KMS-11 (cell line): Measurements from ENCODE around the gene PPP1R2.

Experiments used
- H2AFZ ChIP-seq: fragments of 200-600 bp; sonication (generic); 2 replicates; pipeline ENCODE4 v1.6.1; 2016; ENCODE audit warnings: antibody characterized with exemption, mixed run types, low read depth
- H3K27ac ChIP-seq: fragments of 200-600 bp; sonication (generic); 2 replicates; pipeline ENCODE4 v1.6.1; 2016; ENCODE audit warnings: mild to moderate bottlenecking, mixed run types
- H3K27me3 ChIP-seq: fragments of 200-600 bp; sonication (generic); 2 replicates; pipeline ENCODE4 v1.6.1; 2017; ENCODE audit warnings: mild to moderate bottlenecking, low read depth, mixed run types, moderate library complexity; ENCODE audit not compliant: insufficient read depth
- H3K36me3 ChIP-seq: fragments of 200-600 bp; sonication (generic); 2 replicates; pipeline ENCODE4 v1.6.1; 2017; ENCODE audit warnings: mild to moderate bottlenecking, mixed run types; ENCODE audit not compliant: insufficient read depth
- H3K4me1 ChIP-seq: fragments of 200-600 bp; sonication (generic); 2 replicates; pipeline ENCODE4 v1.6.1; 2016; ENCODE audit warnings: mild to moderate bottlenecking, low read depth, mixed run types; ENCODE audit not compliant: poor library complexity, severe bottlenecking
- H3K4me2 ChIP-seq: fragments of 200-600 bp; sonication (generic); 2 replicates; pipeline ENCODE4 v1.7.0; 2016; ENCODE audit warnings: mild to moderate bottlenecking, mixed run types
- H3K4me3 ChIP-seq: fragments of 200-600 bp; sonication (generic); IDR thresholded peaks from 2 replicates; pipeline ENCODE4 v1.6.1; 2017; ENCODE audit warnings: low read depth, low read length, mixed read lengths; ENCODE audit not compliant: insufficient read depth
- H3K79me2 ChIP-seq: fragments of 200-600 bp; sonication (generic); 2 replicates; pipeline ENCODE4 v1.6.1; 2016; ENCODE audit warnings: low read depth, mixed run types; ENCODE audit not compliant: insufficient read depth
- H3K9ac ChIP-seq: fragments of 200-600 bp; sonication (generic); 2 replicates; pipeline ENCODE4 v1.6.1; 2016; ENCODE audit warnings: mild to moderate bottlenecking, mixed run types
- H4K20me1 ChIP-seq: fragments of 200-600 bp; sonication (generic); 2 replicates; pipeline ENCODE4 v1.6.1; 2016; ENCODE audit warnings: mild to moderate bottlenecking, mixed run types; ENCODE audit not compliant: insufficient read depth
- TF ChIP-seq, protein P1 (sequence below): fragments of 200-600 bp; sonication (generic); conservative IDR thresholded peaks from 2 replicates; pipeline ENCODE4 v1.6.1; 2017; ENCODE audit warnings: low read depth, mild to moderate bottlenecking, antibody characterized with exemption, low read length, moderate library complexity, mixed read lengths

PPP1R2 gene

GRCh38 chr3:195570912-195571311, 27.8 kb upstream of the PPP1R2 start:
- no peak overlapping the region for H3K27ac ChIP-seq
- no peak overlapping the region for H3K4me3 ChIP-seq
- no peaks in the 10 kb centered on the region for H4K20me1 ChIP-seq
- TF ChIP-seq, protein P1, sequence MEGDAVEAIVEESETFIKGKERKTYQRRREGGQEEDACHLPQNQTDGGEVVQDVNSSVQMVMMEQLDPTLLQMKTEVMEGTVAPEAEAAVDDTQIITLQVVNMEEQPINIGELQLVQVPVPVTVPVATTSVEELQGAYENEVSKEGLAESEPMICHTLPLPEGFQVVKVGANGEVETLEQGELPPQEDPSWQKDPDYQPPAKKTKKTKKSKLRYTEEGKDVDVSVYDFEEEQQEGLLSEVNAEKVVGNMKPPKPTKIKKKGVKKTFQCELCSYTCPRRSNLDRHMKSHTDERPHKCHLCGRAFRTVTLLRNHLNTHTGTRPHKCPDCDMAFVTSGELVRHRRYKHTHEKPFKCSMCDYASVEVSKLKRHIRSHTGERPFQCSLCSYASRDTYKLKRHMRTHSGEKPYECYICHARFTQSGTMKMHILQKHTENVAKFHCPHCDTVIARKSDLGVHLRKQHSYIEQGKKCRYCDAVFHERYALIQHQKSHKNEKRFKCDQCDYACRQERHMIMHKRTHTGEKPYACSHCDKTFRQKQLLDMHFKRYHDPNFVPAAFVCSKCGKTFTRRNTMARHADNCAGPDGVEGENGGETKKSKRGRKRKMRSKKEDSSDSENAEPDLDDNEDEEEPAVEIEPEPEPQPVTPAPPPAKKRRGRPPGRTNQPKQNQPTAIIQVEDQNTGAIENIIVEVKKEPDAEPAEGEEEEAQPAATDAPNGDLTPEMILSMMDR, result no peak
- H3K9ac ChIP-seq, result no peak overlapping the region
- H3K36me3 ChIP-seq, result no peaks in the 10 kb centered on the region
- no peaks in the 10 kb centered on the region for H3K79me2 ChIP-seq
- no peaks in the 10 kb centered on the region for H3K4me1 ChIP-seq
- no peaks in the 10 kb centered on the region for H3K27me3 ChIP-seq
- no peak overlapping the region for H2AFZ ChIP-seq
- H3K4me2 ChIP-seq, result no peak overlapping the region

DNA sequence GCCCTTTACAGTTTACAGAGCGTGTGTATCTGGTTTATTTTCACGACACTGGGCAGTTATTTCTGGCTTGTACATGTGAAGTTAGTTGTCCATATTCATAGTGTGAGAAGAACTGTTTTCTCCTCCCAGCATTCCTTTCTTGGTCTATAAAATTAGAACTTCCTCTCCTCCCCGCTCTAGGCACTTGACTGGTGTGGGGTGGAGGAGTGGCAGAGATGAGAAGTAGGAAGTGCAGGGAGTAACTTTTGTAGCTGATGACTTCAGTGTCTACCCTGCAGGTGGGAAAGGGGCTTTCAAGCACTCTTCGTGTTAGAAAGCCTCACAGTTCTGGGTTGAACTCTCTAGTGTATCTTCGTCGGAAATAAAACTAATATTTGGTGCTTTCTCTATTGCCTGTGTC, 27.2 kb upstream of the PPP1R2 start:
- no peak overlapping the region for H3K27ac ChIP-seq
- no peak overlapping the region for H2AFZ ChIP-seq
- no peaks in the 10 kb centered on the region for H3K36me3 ChIP-seq
- no peaks in the 10 kb centered on the region for H3K4me1 ChIP-seq
- no peak overlapping the region for H3K4me3 ChIP-seq
- no peak overlapping the region for H3K9ac ChIP-seq
- no peaks in the 10 kb centered on the region for H3K79me2 ChIP-seq
- TF ChIP-seq, protein P1, result no peak
- no peak overlapping the region for H3K4me2 ChIP-seq
- no peaks in the 10 kb centered on the region for H3K27me3 ChIP-seq
- no peaks in the 10 kb centered on the region for H4K20me1 ChIP-seq

DNA sequence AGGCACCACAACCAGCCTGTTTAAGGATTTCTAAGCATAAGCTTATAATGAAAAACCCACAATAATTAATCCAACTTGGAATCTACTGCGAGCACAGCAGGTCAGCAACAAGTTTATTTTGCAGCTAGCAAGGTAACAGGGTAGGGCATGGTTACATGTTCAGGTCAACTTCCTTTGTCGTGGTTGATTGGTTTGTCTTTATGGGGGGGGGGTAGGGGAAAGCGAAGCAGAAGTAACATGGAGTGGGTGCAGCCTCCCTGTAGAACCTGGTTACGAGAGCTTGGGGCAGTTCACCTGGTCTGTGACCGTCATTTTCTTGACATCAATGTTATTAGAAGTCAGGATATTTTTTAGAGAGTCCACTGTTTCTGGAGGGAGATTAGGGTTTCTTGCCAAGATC, 25.5 kb upstream of the PPP1R2 start:
- Histone ChIP-seq H3K36me3 (no peaks in the 10 kb centered on the region), H3K79me2 (no peaks in the 10 kb centered on the region), H3K4me1 (no peaks in the 10 kb centered on the region), H3K27ac (no peak overlapping the region), H3K27me3 (no peaks in the 10 kb centered on the region), H3K9ac (no peak overlapping the region), H3K4me2 (no peak overlapping the region), H4K20me1 (no peaks in the 10 kb centered on the region), H2AFZ (no peak overlapping the region), H3K4me3 (no peak overlapping the region)
- TF ChIP-seq, protein P1, result no peak

DNA sequence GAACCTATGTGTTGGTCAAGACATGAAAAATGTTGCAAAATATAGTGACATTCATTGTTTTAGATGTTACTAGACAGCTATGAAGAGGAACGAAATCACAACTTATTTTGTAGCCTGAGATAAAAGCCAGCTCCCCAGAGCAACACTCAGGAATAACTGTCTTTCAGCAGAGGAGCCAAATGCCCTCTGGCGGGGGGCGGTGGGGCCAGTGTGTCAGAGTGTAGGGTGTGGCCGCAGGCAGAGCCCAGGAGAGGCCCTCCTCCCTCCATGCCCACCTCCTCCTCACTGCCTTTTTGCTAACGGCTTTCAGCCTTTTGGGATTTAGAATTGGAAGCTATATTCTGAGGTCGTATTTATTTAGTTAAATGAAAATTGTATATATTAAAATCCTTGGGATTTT, 23.7 kb upstream of the PPP1R2 start:
- H3K27me3 ChIP-seq, result no peaks in the 10 kb centered on the region
- H3K4me2 ChIP-seq, result no peak overlapping the region
- no peaks in the 10 kb centered on the region for H3K4me1 ChIP-seq
- no peak overlapping the region for H2AFZ ChIP-seq
- TF ChIP-seq, protein P1, result no peak
- no peak overlapping the region for H3K4me3 ChIP-seq
- no peaks in the 10 kb centered on the region for H3K36me3 ChIP-seq
- no peaks in the 10 kb centered on the region for H4K20me1 ChIP-seq
- H3K9ac ChIP-seq, result no peak overlapping the region
- H3K79me2 ChIP-seq, result no peaks in the 10 kb centered on the region
- H3K27ac ChIP-seq, result no peak overlapping the region
